IMR-90 (cell line): ENCODE measurements around the gene OR5W2.

Experiments
- CEBPB ChIP-seq: IDR thresholded peaks from 2 replicates; pipeline ENCODE4 v1.6.1; 2012; ENCODE audit warnings: low read depth, low read length, improper control_type of control experiment
- CHD1 ChIP-seq: IDR thresholded peaks from 2 replicates; pipeline ENCODE4 v1.6.1; 2012; ENCODE audit warnings: low read depth, low read length, improper control_type of control experiment
- MAFK ChIP-seq: IDR thresholded peaks from 2 replicates; pipeline ENCODE4 v1.6.1; 2012; ENCODE audit warnings: low read depth, low read length, improper control_type of control experiment
- POLR2A ChIP-seq: IDR thresholded peaks from 2 replicates; pipeline ENCODE4 v1.6.1; 2012; ENCODE audit warnings: mild to moderate bottlenecking, low read depth, low read length
- RAD21 ChIP-seq: IDR thresholded peaks from 2 replicates; pipeline ENCODE4 v1.6.1; 2012; ENCODE audit warnings: low read length, improper control_type of control experiment
- SMC3 ChIP-seq: fragments of 150-350 bp; IDR thresholded peaks from 2 replicates; pipeline ENCODE4 v1.6.1; 2016; ENCODE audit warnings: low read depth, mild to moderate bottlenecking, antibody characterized with exemption, low read length, moderate library complexity
- TF ChIP-seq, protein P1 (sequence below): conservative IDR thresholded peaks from 2 replicates; pipeline ENCODE4 v1.5.1; 2012; ENCODE audit warnings: mild to moderate bottlenecking, low read depth, low read length, improper control_type of control experiment
- TF ChIP-seq, protein P2 (sequence below): fragments of 150-350 bp; IDR thresholded peaks from 2 replicates; pipeline ENCODE4 v1.6.1; 2016; ENCODE audit warnings: low read depth, mild to moderate bottlenecking, low read length, moderate library complexity, borderline replicate concordance
- TF ChIP-seq, protein P3 (sequence below): fragments of 150-350 bp; IDR thresholded peaks from 2 replicates; pipeline ENCODE4 v1.6.1; 2017; ENCODE audit warnings: mild to moderate bottlenecking, antibody characterized with exemption, low read length, low read depth

DNA sequence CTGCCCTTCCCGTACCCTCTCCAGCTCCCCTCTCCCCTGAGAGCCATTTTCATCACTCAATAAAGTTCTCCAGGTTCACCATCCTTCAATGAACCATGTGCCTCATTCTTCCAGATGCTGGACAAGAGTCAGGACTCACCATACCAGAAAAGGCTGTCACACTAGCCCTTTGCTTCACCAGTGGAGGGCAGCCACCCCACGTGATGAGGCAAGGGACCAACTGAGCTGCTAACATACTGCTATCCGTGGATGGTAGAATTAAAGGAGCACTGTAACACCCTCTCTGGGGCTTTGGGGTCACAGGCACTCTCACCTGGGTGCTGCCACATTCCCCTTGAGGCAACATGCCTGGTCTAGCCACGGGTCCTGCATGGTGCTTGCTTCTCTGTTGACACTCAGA, 34.9 kb upstream of the OR5W2 start:
- no peak for TF ChIP-seq SMC3
- TF ChIP-seq RAD21, result no peak
- TF ChIP-seq, protein P1, sequence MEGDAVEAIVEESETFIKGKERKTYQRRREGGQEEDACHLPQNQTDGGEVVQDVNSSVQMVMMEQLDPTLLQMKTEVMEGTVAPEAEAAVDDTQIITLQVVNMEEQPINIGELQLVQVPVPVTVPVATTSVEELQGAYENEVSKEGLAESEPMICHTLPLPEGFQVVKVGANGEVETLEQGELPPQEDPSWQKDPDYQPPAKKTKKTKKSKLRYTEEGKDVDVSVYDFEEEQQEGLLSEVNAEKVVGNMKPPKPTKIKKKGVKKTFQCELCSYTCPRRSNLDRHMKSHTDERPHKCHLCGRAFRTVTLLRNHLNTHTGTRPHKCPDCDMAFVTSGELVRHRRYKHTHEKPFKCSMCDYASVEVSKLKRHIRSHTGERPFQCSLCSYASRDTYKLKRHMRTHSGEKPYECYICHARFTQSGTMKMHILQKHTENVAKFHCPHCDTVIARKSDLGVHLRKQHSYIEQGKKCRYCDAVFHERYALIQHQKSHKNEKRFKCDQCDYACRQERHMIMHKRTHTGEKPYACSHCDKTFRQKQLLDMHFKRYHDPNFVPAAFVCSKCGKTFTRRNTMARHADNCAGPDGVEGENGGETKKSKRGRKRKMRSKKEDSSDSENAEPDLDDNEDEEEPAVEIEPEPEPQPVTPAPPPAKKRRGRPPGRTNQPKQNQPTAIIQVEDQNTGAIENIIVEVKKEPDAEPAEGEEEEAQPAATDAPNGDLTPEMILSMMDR, result no peak
- TF ChIP-seq MAFK, result no peak
- no peak for TF ChIP-seq POLR2A
- TF ChIP-seq, protein P2, sequence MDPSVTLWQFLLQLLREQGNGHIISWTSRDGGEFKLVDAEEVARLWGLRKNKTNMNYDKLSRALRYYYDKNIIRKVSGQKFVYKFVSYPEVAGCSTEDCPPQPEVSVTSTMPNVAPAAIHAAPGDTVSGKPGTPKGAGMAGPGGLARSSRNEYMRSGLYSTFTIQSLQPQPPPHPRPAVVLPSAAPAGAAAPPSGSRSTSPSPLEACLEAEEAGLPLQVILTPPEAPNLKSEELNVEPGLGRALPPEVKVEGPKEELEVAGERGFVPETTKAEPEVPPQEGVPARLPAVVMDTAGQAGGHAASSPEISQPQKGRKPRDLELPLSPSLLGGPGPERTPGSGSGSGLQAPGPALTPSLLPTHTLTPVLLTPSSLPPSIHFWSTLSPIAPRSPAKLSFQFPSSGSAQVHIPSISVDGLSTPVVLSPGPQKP, result no peak
- TF ChIP-seq, protein P3, sequence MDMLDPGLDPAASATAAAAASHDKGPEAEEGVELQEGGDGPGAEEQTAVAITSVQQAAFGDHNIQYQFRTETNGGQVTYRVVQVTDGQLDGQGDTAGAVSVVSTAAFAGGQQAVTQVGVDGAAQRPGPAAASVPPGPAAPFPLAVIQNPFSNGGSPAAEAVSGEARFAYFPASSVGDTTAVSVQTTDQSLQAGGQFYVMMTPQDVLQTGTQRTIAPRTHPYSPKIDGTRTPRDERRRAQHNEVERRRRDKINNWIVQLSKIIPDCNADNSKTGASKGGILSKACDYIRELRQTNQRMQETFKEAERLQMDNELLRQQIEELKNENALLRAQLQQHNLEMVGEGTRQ, result no peak
- no peak for TF ChIP-seq CHD1
- no peak for TF ChIP-seq CEBPB
